GM04503 (cell line): ENCODE results near the gene GSG1.
A peak's percentile ranks its signal among the peaks of the same experiment; 100 is the strongest.

ENCODE experiments used
- DNase-seq: peaks from one replicate; pipeline ENCODE4 v3.0.0-alpha.2; 2012; ENCODE audit warnings: low read depth

The GSG1 gene

DNA sequence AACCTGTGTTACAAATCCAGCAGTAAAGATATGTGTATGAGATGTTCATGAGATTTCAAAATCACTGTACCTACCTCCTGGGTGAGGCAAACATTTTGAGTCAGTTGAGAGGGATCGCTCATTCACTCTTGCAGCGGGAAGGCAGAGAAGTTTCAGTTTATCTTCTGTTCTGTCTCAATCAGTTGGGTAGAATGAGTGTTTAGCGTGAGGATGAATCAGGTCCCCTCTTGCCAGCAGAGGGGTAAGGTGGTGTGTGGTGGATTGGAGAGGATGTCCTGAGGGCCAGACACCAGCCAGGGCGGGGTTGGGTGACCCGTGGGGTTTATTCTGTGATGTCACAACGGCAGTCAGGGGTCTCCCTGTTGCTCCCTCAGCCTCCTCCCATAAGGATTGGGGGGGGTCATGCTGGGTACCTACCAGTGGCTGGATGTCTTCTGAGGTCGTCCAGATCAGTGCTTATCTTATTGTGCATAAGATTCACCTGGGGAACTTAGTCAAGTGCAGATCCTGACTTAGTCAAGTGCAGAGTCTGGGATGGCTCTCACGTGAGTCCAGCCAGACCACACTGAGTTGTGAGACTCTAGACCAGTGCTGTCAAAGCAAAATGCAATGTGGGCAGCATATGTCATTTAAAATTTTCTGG is at the start of gene GSG1:
Gene GSG1, minus strand, starts transcription at position 277 of the 643 bp plus-strand sequence. Its CDS starts 155 bp downstream, at position 122.
- DNase-seq, result no peak

GRCh38 chr12:13153180-13153579 is 49.7 kb upstream of the GSG1 start:
- DNase-seq, result no peak

- DNase-seq, result no peak
Observed at GRCh38 chr12:13152756-13153155, 49.3 kb upstream of the GSG1 start.

GRCh38 chr12:13152281-13152680 is 48.8 kb upstream of the GSG1 start:
- no peak for DNase-seq

- DNase-seq, result no peak
Observed at GRCh38 chr12:13149411-13149810, 45.9 kb upstream of the GSG1 start.

- DNase-seq, result no peak
Observed at GRCh38 chr12:13148485-13148847, 45.0 kb upstream of the GSG1 start.

- DNase-seq, result no peak
Observed at GRCh38 chr12:13147688-13148484, 44.4 kb upstream of the GSG1 start.

GRCh38 chr12:13146336-13146938 is 43.0 kb upstream of the GSG1 start:
- no peak for DNase-seq

GRCh38 chr12:13144266-13144828 is 40.9 kb upstream of the GSG1 start:
- no peak for DNase-seq

DNA sequence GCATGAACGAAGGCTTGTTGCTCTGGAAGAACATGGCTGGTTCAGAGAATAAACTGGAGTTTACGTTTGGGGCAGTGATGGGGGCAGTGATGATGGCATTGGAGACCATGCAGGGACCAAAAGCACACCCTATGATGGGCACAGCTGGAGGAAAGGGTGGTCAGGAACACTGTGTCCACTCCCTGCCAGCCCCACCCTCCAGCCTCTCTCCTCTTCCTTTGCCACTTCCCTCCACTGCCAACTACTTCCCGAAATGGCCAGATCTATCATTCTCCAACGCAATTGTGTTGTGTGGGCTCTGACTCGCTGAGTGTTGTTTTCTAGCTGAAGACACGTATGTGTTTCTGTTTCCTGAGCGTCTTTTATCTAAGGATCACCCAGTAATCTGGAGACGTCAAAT is 39.3 kb upstream of the GSG1 start:
- DNase-seq, result no peak

DNA sequence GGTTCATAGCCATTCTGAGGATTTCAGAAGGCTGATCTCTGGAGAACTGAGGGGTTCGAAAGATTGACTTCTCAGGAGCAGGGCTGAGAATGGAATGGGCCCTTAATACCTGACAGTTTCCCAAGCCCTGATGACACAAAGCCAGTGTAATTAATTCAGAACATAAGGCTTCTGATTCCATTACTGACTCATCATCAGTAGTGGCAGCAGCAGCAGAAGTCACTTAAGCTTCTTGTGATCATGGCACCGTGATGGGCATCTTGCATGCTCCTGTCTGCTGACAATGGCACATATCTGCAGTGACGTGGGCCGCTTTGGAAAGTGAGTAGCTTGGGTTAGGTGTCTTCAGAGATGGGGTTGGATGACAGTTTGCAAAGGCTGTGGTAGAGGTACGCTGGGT is 38.2 kb upstream of the GSG1 start:
- DNase-seq, result no peak

DNA sequence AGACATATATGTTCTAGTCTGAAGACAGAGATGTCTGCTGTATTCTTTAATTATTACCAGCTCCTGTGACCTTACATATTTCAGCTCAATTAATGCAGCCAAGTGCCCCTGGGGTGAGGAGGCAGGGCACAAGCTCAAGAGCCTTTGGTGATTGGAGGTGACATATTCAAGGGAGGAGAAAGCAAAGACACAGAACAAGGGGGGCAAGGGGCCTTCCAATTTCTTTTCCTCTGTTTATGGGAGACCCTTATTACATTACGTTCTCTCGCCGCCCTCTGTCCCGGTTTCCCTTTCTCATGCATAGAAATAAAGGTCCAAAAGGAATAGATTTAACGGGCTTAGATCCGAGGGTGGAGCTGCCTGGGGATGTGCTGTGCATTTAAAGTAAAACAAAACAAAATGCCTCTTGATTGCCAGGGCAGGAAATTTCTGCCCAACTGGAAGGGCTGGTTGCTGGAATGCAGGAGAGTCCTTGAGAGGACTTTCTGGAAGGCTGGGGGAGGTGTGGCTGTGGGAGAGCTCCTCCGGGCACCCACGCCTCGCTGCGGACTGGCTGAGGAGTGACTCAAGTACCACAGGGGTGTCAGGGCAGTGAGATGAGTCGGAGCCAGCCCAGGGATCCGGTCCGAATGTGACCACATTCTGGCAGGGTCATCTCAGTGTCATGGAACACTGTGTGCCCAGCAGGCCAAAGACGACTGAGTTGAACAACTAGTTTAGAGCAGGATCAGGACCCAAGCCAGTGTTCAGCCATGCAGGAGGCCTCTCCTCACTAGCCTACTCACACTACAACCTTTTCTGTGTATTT is 32.1 kb upstream of the GSG1 start:
- peak; percentile 62 for DNase-seq

DNA sequence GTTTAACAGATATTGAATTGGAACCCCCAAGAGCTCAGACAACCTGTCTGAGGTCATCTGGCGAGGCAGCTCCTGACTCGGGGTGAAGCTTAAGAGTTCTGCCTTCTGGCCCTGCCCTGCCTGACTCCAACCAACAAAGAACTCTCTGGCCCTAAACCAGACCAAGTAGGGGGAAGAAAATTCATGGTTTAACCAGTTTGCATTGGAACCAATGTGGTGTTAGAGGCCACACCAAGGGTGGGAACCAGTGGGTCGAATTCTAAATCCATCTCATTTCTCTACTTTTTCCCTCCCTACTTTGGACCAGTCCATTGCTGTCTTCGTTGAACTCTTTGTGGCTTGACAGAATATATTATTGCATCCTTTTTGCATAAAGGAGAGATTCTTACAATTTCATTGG is 30.4 kb upstream of the GSG1 start:
- no peak for DNase-seq

DNA sequence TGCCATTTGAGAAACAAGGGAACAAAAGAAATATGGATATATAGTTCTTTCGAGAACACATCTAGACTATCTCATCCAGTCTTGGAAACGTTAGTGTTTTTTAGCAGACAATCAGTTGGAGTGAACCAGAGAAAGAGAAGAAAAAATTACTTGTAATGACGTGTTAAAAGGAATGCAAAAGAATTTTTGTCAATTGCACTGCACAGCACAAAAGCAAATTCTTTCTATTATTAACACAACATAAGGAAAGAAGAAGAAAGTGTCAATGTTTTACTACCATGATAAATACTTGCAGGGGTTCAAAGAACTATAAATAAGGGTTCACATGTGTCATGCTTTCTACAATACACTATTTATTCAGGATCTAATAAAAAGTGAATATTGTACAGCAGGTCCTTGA is 27.5 kb upstream of the GSG1 start:
- DNase-seq, result no peak

- no peak for DNase-seq
Observed at GRCh38 chr12:13128291-13128965, 25.0 kb upstream of the GSG1 start.

DNA sequence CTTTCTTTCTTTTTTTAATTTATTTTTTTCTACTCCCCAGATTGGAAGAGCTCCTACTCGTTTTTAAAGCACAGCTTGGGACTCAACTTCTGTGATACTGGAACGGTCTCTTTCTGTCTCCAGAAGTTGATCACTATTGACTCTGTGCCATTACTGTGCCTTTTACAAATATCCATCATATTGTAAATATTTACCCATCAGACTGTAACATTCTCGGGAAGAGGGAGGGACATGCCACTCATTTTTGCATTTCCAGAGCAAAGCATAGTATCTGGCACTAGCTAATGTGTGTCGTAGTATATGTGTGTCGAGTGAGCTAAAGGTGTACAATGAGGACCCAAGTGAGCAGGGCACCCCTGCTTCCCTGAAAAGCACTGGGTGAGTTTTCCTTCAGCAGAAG is 24.0 kb upstream of the GSG1 start:
- DNase-seq, result no peak

DNA sequence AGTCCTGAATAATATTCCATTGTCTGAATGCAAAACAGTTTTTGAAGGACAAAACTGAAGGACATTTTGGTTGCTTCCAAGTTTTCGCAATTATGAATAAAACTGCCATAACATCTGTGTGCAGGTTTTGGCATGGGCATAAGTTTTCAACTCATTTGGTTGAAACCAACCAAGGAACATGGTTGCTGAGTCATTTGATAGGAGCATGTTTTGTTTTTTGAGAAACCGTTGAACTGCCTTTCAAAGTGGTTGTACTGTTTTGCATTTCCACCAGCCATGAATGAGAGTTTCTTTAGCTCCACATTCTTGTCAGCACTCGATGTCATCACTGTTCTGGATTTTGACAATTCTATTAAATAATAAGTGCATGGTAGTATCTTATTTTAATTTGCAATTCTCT is 23.0 kb upstream of the GSG1 start:
- no peak for DNase-seq

DNA sequence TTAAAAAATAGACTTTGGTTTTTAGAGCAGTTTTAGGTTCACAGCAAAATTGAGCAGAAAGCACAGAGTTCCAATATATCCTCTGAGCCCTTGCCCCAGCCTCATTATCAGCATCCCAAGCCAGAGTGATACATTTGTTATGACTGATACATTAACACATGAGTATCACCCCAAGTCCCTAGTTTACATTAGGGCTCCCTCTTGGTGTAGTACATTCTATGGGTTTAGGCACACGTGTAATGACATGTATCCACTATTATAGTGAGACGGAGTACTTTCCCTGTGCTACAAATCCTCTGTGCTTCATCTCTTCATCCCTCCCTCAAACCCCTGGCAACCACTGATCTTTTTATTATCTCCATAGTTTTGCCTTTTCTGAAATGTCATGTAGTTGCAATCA is 22.5 kb upstream of the GSG1 start:
- no peak for DNase-seq

GRCh38 chr12:13124656-13125505 is 21.4 kb upstream of the GSG1 start:
- peak; percentile 39 for DNase-seq

DNA sequence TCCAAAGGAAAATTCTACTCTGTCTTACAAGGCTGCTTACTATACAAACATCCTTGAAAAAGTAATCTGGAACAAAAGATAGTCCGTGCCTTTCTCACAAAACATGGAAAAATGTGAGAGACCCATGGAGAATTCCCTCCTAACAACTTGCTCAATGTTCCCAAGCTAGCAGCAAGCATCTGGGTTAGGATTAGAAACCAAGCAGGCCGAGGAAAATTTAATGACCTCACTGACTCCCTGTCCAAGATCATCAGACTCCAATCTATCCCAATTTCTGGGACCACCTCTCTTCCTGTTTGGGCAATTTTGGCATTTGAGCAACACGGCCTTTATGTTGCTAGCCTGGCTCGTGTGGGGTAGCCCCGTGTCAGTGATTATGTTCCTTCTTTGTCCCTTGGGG is 18.1 kb upstream of the GSG1 start:
- no peak for DNase-seq

DNA sequence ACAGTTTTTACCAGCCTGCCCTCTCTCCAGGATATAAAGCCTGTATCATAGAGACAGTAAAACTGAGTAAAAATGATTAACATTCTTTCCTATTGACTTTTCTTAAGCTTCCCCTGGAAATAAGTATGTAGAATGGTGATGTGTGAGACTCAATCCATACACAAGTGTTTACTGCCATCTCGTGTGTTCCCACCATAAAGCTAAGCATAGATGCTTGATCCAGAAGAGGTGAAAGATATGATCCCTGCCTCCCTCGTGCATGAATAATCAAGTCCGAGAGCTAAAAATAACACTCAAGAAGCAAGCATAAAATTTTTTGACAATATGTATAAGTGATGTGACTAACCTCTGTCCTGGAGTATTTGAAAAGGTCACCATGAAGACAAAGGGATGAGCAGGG is 16.9 kb upstream of the GSG1 start:
- no peak for DNase-seq
